K562 (cell line): ENCODE data around the gene COL6A2.

Experiments
- POLR2AphosphoS5 ChIP-seq: IDR thresholded peaks from 2 replicates; pipeline ENCODE4 v1.6.1; 2011; ENCODE audit warnings: mild to moderate bottlenecking, low read depth, low read length, moderate library complexity; ENCODE audit not compliant: control insufficient read depth, insufficient read depth
- TF ChIP-seq, protein P1 (sequence below), 3 experiments: IDR thresholded peaks in 2 of 3; conservative IDR thresholded peaks in 1 of 3; 2 replicates each; pipeline ENCODE4 v1.5.1; 2011 to 2012; ENCODE audit warnings: low read length in 3 of 3, mild to moderate bottlenecking in 3 of 3, control low read depth in 2 of 3, improper control_type of control experiment in 1 of 3, inconsistent platforms in 1 of 3, low read depth in 1 of 3, mixed read lengths in 1 of 3, moderate library complexity in 1 of 3; ENCODE audit not compliant: insufficient read depth in 2 of 3

GRCh38 chr21:46096596-46097335 lies 1.1 kb upstream of the COL6A2 start:
- TF ChIP-seq POLR2AphosphoS5 = no peak
- TF ChIP-seq, protein P1, sequence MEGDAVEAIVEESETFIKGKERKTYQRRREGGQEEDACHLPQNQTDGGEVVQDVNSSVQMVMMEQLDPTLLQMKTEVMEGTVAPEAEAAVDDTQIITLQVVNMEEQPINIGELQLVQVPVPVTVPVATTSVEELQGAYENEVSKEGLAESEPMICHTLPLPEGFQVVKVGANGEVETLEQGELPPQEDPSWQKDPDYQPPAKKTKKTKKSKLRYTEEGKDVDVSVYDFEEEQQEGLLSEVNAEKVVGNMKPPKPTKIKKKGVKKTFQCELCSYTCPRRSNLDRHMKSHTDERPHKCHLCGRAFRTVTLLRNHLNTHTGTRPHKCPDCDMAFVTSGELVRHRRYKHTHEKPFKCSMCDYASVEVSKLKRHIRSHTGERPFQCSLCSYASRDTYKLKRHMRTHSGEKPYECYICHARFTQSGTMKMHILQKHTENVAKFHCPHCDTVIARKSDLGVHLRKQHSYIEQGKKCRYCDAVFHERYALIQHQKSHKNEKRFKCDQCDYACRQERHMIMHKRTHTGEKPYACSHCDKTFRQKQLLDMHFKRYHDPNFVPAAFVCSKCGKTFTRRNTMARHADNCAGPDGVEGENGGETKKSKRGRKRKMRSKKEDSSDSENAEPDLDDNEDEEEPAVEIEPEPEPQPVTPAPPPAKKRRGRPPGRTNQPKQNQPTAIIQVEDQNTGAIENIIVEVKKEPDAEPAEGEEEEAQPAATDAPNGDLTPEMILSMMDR (IDR thresholded peaks at IDR 0.05 in 2 of 3, conservative IDR thresholded peaks at IDR 0.05 in 1 of 3; ENCODE audit: insufficient read depth in 2 of 3, low read depth in 1 of 3, low read length in 3 of 3) = no peak
